Prostate gland (tissue), 2 donors: ENCODE data around the gene ZNF862. TPM values are rescaled to one million over a fixed set of nuclear protein-coding genes. Genes with fewer than 3 reads are reported as not detected.

Experiments used
- DNase-seq: peaks from one replicate; pipeline ENCODE4 v3.0.0-alpha.2; 2019; ENCODE audit warnings: low spot score
- H3K27ac ChIP-seq, 2 donors: fragments of 200-600 bp; sonication (generic); 2 replicates each; pipeline ENCODE4 v1.5.1; 2017 to 2019
- H3K27me3 ChIP-seq: fragments of 200-600 bp; sonication (generic); replicated peaks from 2 replicates; pipeline ENCODE4 v1.5.1; 2019; ENCODE audit not compliant: insufficient read depth
- H3K36me3 ChIP-seq, 2 donors: fragments of 200-600 bp; sonication (generic); 1 replicate in 1 of 2; 2 replicates in 1 of 2; pipeline versions ENCODE4 v1.5.1 to v1.8.1; 2017 to 2019
- H3K4me1 ChIP-seq: fragments of 200-600 bp; sonication (generic); replicated peaks from 2 replicates; pipeline ENCODE4 v1.5.1; 2019
- H3K4me3 ChIP-seq, 2 donors: fragments of 200-600 bp; sonication (generic); 2 replicates each; pipeline ENCODE4 v1.5.1; 2017 to 2019
- H3K9me3 ChIP-seq: fragments of 200-600 bp; sonication (generic); 2 replicates; pipeline ENCODE4 v1.5.1; 2017
- CTCF ChIP-seq, 4 experiments: fragments of 200-600 bp in 2 of 4; fragments of 450-650 bp in 2 of 4; sonication (generic) in 2 of 4; IDR thresholded peaks; 1 replicate in 3 of 4; 2 replicates in 1 of 4; pipeline ENCODE4 v1.5.1; 2016 to 2019; ENCODE audit warnings: antibody characterized with exemption in 4 of 4, mild to moderate bottlenecking in 2 of 4, moderate library complexity in 2 of 4
- POLR2A ChIP-seq: fragments of 450-650 bp; IDR thresholded peaks from one replicate; pipeline ENCODE4 v1.6.1; 2016; ENCODE audit warnings: antibody characterized with exemption, mild to moderate bottlenecking
- POLR2AphosphoS5 ChIP-seq: sonication (generic); formaldehyde crosslinking; IDR thresholded peaks from one replicate; pipeline ENCODE4 v1.6.1; 2017; ENCODE audit warnings: antibody characterized with exemption
- WGBS: methylation state at CpG from one replicate; pipeline ENCODE4 v1.1.5; 2018; 5-methylcytosine and 5-hydroxymethylcytosine counted together
- intact Hi-C: fragments of 100-400 bp; cut with DNase I; formaldehyde crosslinking; loops from one replicate; pipeline ENCODE4 v1.14.2; 2022
- total RNA-seq, 2 donors: library from RNA; depleted of rRNA; stranded (reverse); fragments of >200 nt; gene quantifications; one replicate each; pipeline ENCODE4 v1.1.0, GENCODE V29; 2016

ZNF862 gene
- total RNA-seq, 2 donors from 2014 or later = 19.8 to 25.4 TPM

- H3K9me3 ChIP-seq = no peaks in the 10 kb centered on the region
- intact Hi-C loops = no loop called here
- H3K4me3 ChIP-seq = no peak overlapping the region
- H3K27me3 ChIP-seq = peaks cover 24% of the 10 kb centered on the region
- no peaks in the 10 kb centered on the region for H3K36me3 ChIP-seq
- no peaks in the 10 kb centered on the region for H3K4me1 ChIP-seq
- no peak overlapping the region for H3K27ac ChIP-seq
- TF ChIP-seq POLR2AphosphoS5 = no peak
- no peak for TF ChIP-seq CTCF (IDR thresholded peaks at IDR 0.05)
- no peak for TF ChIP-seq POLR2A
- WGBS = 97% methylated on average over 13 of the region's 21 CpGs
- DNase-seq = no peak
Observed at GRCh38 chr7:149791411-149792219, 46.6 kb upstream of the ZNF862 start.

DNA sequence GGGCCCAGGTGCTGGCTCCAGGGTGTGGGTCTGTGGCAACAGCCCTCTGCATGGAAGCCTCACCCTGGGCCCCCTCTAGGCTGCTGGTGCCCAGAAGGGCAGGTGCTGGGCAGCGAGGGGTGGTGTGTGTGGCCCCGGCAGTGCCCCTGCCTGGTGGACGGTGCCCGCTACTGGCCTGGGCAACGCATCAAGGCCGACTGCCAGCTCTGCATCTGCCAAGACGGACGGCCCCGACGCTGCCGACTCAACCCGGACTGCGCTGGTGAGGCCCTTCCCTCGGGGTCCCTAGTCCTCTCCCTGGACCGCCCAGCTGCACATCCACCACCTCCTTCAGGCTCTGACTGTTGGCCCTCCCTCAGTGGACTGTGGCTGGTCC, 46.0 kb upstream of the ZNF862 start:
- H3K27ac ChIP-seq = no peak overlapping the region
- 91% methylated on average over 15 of the region's 15 CpGs for WGBS
- intact Hi-C loops = no loop called here
- peaks cover 24% of the 10 kb centered on the region for H3K27me3 ChIP-seq
- H3K4me1 ChIP-seq = no peaks in the 10 kb centered on the region
- no peak for DNase-seq
- TF ChIP-seq CTCF (IDR thresholded peaks at IDR 0.05) (no peak), POLR2A (no peak), POLR2AphosphoS5 (no peak)
- H3K4me3 ChIP-seq = no peak overlapping the region
- H3K36me3 ChIP-seq = no peaks in the 10 kb centered on the region
- no peaks in the 10 kb centered on the region for H3K9me3 ChIP-seq

DNA sequence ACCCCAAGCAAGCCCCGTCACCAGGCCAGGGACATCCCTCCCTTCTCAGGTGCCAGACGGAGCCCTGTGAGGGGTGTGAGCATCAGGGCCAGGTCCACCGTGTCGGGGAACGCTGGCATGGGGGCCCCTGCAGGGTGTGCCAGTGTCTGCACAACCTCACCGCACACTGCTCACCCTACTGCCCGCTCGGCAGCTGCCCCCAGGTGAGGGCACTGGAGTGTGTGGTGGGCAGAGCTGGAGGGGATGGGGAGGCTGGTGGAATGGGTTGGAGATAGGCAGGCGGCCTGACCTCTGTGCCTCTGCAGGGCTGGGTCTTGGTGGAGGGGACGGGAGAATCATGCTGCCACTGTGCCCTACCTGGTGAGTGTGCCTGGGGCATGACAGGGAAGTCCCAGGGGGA, 44.9 kb upstream of the ZNF862 start:
- WGBS = 80% methylated on average over 10 of the region's 10 CpGs
- Histone ChIP-seq H3K36me3 (no peaks in the 10 kb centered on the region), H3K4me3 (no peak overlapping the region), H3K9me3 (no peaks in the 10 kb centered on the region), H3K4me1 (no peaks in the 10 kb centered on the region), H3K27me3 (peaks cover 24% of the 10 kb centered on the region), H3K27ac (no peak overlapping the region)
- intact Hi-C loops = no loop called here
- TF ChIP-seq POLR2AphosphoS5 (no peak), CTCF (IDR thresholded peaks at IDR 0.05) (no peak), POLR2A (no peak)
- DNase-seq = no peak

GRCh38 chr7:149794661-149795060, 43.5 kb upstream of the ZNF862 start:
- no peak for DNase-seq
- Histone ChIP-seq H3K9me3 (no peaks in the 10 kb centered on the region), H3K27me3 (peaks cover 15% of the 10 kb centered on the region), H3K4me3 (no peak overlapping the region), H3K27ac (no peak overlapping the region), H3K4me1 (no peaks in the 10 kb centered on the region), H3K36me3 (no peaks in the 10 kb centered on the region)
- TF ChIP-seq POLR2A (no peak), CTCF (IDR thresholded peaks at IDR 0.05) (no peak), POLR2AphosphoS5 (no peak)
- intact Hi-C loops = no loop called here
- WGBS = 63% methylated on average over 6 of the region's 6 CpGs

- intact Hi-C loops = no loop called here
- WGBS = 84% methylated on average over 10 of the region's 10 CpGs
Observed at GRCh38 chr7:149795126-149795525, 43.0 kb upstream of the ZNF862 start.

More at GRCh38 chr7:149795126-149795525, 43.0 kb upstream of the ZNF862 start:
- peaks cover 10% of the 10 kb centered on the region for H3K27me3 ChIP-seq
- H3K9me3 ChIP-seq = no peaks in the 10 kb centered on the region
- no peak overlapping the region for H3K27ac ChIP-seq
- no peak for DNase-seq
- no peaks in the 10 kb centered on the region for H3K4me1 ChIP-seq
- no peak for TF ChIP-seq CTCF (IDR thresholded peaks at IDR 0.05)
- no peak for TF ChIP-seq POLR2AphosphoS5
- no peak for TF ChIP-seq POLR2A
- no peaks in the 10 kb centered on the region for H3K36me3 ChIP-seq
- H3K4me3 ChIP-seq = no peak overlapping the region
